GM23248 (cell line): ENCODE results near the gene FBXW7.

Source experiments
- EZH2 ChIP-seq: fragments of 200-600 bp; sonication (generic); IDR thresholded peaks from 2 replicates; pipeline ENCODE4 v1.6.1; 2018; ENCODE audit warnings: antibody characterized with exemption, mild to moderate bottlenecking; ENCODE audit not compliant: insufficient read depth, poor library complexity, severe bottlenecking
- EZH2phosphoT487 ChIP-seq: fragments of 200-600 bp; sonication (generic); IDR thresholded peaks from 2 replicates; pipeline ENCODE4 v1.6.1; 2018; ENCODE audit warnings: antibody characterized with exemption, moderate library complexity, mild to moderate bottlenecking, low read depth; ENCODE audit not compliant: insufficient read depth

DNA sequence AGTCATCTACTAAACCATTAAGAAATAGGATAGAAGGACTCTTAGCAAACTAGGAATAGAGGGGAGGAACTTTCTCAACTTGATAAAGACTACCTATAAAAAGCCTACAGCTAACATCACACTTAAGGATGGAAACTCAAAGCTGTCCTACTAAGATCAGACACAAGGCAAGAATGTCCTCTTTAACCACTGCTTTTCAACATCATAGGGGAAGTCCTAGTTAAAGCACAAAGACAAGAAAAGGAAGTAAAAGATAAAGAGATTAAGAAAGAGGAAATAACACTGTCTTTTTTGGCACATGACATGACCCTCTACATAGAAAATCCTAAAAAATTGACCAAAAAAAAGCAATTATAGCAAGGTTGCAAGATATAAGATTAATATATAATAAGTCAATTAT, 136.6 kb downstream of the FBXW7 start:
- TF ChIP-seq EZH2: no peak
- TF ChIP-seq EZH2phosphoT487: no peak
